HEK293 (cell line): Measurements from ENCODE around the gene NDUFC2.
A peak's percentile ranks its signal among the peaks of the same experiment; 100 is the strongest.

ENCODE experiments used
- GLI4 ChIP-seq: fragments of 450-650 bp; formaldehyde crosslinking; IDR thresholded peaks from 2 replicates; pipeline ENCODE4 v1.5.1; 2016; ENCODE audit warnings: missing biosample characterization, missing genetic modification characterization
- GLIS2 ChIP-seq: fragments of 450-650 bp; formaldehyde crosslinking; IDR thresholded peaks from 2 replicates; pipeline ENCODE4 v1.5.1; 2016; ENCODE audit warnings: missing biosample characterization, missing genetic modification characterization
- KLF10 ChIP-seq: fragments of 450-650 bp; IDR thresholded peaks from 2 replicates; pipeline ENCODE4 v1.5.1; 2018; ENCODE audit warnings: missing biosample characterization, mild to moderate bottlenecking, missing genetic modification characterization
- KLF16 ChIP-seq: fragments of 450-650 bp; formaldehyde crosslinking; IDR thresholded peaks from 2 replicates; pipeline ENCODE4 v1.5.1; 2017; ENCODE audit warnings: missing biosample characterization, missing genetic modification characterization
- SP3 ChIP-seq: fragments of 450-650 bp; formaldehyde crosslinking; IDR thresholded peaks from 2 replicates; pipeline ENCODE4 v1.5.1; 2016; ENCODE audit warnings: missing biosample characterization, missing genetic modification characterization
- SP7 ChIP-seq: fragments of 450-650 bp; formaldehyde crosslinking; IDR thresholded peaks from 2 replicates; pipeline ENCODE4 v1.5.1; 2016; ENCODE audit warnings: missing biosample characterization, missing genetic modification characterization
- YY1 ChIP-seq: fragments of 450-650 bp; formaldehyde crosslinking; IDR thresholded peaks from 2 replicates; pipeline ENCODE4 v1.5.1; 2018; ENCODE audit warnings: missing biosample characterization, missing genetic modification characterization
- ZNF112 ChIP-seq: fragments of 450-650 bp; formaldehyde crosslinking; IDR thresholded peaks from 2 replicates; pipeline ENCODE4 v1.5.0; 2017; ENCODE audit warnings: missing biosample characterization, missing genetic modification characterization
- ZNF132 ChIP-seq: fragments of 450-650 bp; formaldehyde crosslinking; IDR thresholded peaks from 2 replicates; pipeline ENCODE4 v1.5.1; 2017; ENCODE audit warnings: missing biosample characterization, missing genetic modification characterization, borderline replicate concordance
- ZNF335 ChIP-seq: fragments of 450-650 bp; formaldehyde crosslinking; conservative IDR thresholded peaks from 2 replicates; pipeline ENCODE4 v1.5.1; 2016; ENCODE audit warnings: missing biosample characterization, missing genetic modification characterization
- ZNF341 ChIP-seq: fragments of 450-650 bp; formaldehyde crosslinking; IDR thresholded peaks from 2 replicates; pipeline ENCODE4; 2016; ENCODE audit warnings: low read depth, missing biosample characterization, missing genetic modification characterization
- ZNF362 ChIP-seq: fragments of 450-650 bp; formaldehyde crosslinking; IDR thresholded peaks from 2 replicates; pipeline ENCODE4 v1.5.1; 2016; ENCODE audit warnings: missing biosample characterization, missing genetic modification characterization
- ZNF514 ChIP-seq: fragments of 450-650 bp; formaldehyde crosslinking; IDR thresholded peaks from 2 replicates; pipeline ENCODE4 v1.5.1; 2016; ENCODE audit warnings: missing biosample characterization, missing genetic modification characterization
- ZNF518A ChIP-seq: fragments of 450-650 bp; formaldehyde crosslinking; conservative IDR thresholded peaks from 2 replicates; pipeline ENCODE4 v1.5.1; 2016; ENCODE audit warnings: low read depth, missing biosample characterization, missing genetic modification characterization
- ZNF660 ChIP-seq: fragments of 450-650 bp; IDR thresholded peaks from 2 replicates; pipeline ENCODE4 v1.5.1; 2018; ENCODE audit warnings: missing biosample characterization, mild to moderate bottlenecking, missing genetic modification characterization
- ZNF677 ChIP-seq: fragments of 450-650 bp; IDR thresholded peaks from 2 replicates; pipeline ENCODE4 v1.5.0; 2018; ENCODE audit warnings: missing biosample characterization, mild to moderate bottlenecking, missing genetic modification characterization, moderate library complexity
- ZNF843 ChIP-seq: fragments of 450-650 bp; formaldehyde crosslinking; IDR thresholded peaks from 2 replicates; pipeline ENCODE4 v1.5.1; 2016; ENCODE audit warnings: missing biosample characterization, missing genetic modification characterization
- ZSCAN18 ChIP-seq: fragments of 450-650 bp; formaldehyde crosslinking; IDR thresholded peaks from 2 replicates; pipeline ENCODE4 v1.5.1; 2016; ENCODE audit warnings: missing biosample characterization, missing genetic modification characterization
- ZSCAN23 ChIP-seq: fragments of 450-650 bp; formaldehyde crosslinking; IDR thresholded peaks from 2 replicates; pipeline ENCODE4 v1.5.1; 2016; ENCODE audit warnings: missing biosample characterization, missing genetic modification characterization
- TF ChIP-seq, protein P1 (sequence below): fragments of 450-650 bp; formaldehyde crosslinking; IDR thresholded peaks from 2 replicates; pipeline ENCODE4 v1.5.1; 2016; ENCODE audit warnings: missing biosample characterization, missing genetic modification characterization
- TF ChIP-seq, protein P2 (sequence below): fragments of 450-650 bp; formaldehyde crosslinking; conservative IDR thresholded peaks from 2 replicates; pipeline ENCODE4 v1.5.1; 2016; ENCODE audit warnings: low read depth, missing biosample characterization, missing genetic modification characterization
- TF ChIP-seq, protein P3 (sequence below): fragments of 450-650 bp; formaldehyde crosslinking; IDR thresholded peaks from 2 replicates; pipeline ENCODE4 v1.5.1; 2016; ENCODE audit warnings: missing biosample characterization, missing genetic modification characterization, borderline replicate concordance

NDUFC2 gene

GRCh38 chr11:78079232-78080083, at the start of gene NDUFC2 (continued):
- TF ChIP-seq YY1 (tag by site-specific recombination) (peak; percentile 65), ZNF362 (tag by site-specific recombination) (no peak), KLF16 (tag by site-specific recombination) (peak; percentile 92), GLI4 (tag by site-specific recombination) (peak; percentile 85; the same call in 1 of the 2 replicates), ZNF677 (tag by site-specific recombination) (no peak), ZNF341 (tag by site-specific recombination) (no peak), ZNF335 (tag by site-specific recombination) (peak; percentile 76), SP7 (peak; percentile 81), ZNF112 (tag by site-specific recombination) (no peak), ZNF660 (tag by site-specific recombination) (peak; percentile 91), ZNF518A (peak; percentile 83), ZNF514 (tag by site-specific recombination) (no peak), KLF10 (tag by site-specific recombination) (0 out of 2 replicates have a peak, but pooled peaks have one; percentile 33), SP3 (tag by site-specific recombination) (peak; percentile 55; the same call in 1 of the 2 replicates), GLIS2 (tag by site-specific recombination) (no peak), ZSCAN23 (tag by site-specific recombination) (peak; percentile 51; the same call in 1 of the 2 replicates), ZNF843 (tag by site-specific recombination) (peak; percentile 35; the same call in 1 of the 2 replicates), ZNF132 (tag by site-specific recombination) (no peak), ZSCAN18 (tag by site-specific recombination) (0 out of 2 replicates have a peak, but pooled peaks have one; percentile 58)
- TF ChIP-seq, protein P1, sequence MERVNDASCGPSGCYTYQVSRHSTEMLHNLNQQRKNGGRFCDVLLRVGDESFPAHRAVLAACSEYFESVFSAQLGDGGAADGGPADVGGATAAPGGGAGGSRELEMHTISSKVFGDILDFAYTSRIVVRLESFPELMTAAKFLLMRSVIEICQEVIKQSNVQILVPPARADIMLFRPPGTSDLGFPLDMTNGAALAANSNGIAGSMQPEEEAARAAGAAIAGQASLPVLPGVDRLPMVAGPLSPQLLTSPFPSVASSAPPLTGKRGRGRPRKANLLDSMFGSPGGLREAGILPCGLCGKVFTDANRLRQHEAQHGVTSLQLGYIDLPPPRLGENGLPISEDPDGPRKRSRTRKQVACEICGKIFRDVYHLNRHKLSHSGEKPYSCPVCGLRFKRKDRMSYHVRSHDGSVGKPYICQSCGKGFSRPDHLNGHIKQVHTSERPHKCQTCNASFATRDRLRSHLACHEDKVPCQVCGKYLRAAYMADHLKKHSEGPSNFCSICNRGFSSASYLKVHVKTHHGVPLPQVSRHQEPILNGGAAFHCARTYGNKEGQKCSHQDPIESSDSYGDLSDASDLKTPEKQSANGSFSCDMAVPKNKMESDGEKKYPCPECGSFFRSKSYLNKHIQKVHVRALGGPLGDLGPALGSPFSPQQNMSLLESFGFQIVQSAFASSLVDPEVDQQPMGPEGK (tag by site-specific recombination): no peak; the same call in 1 of the 2 replicates
- TF ChIP-seq, protein P2, sequence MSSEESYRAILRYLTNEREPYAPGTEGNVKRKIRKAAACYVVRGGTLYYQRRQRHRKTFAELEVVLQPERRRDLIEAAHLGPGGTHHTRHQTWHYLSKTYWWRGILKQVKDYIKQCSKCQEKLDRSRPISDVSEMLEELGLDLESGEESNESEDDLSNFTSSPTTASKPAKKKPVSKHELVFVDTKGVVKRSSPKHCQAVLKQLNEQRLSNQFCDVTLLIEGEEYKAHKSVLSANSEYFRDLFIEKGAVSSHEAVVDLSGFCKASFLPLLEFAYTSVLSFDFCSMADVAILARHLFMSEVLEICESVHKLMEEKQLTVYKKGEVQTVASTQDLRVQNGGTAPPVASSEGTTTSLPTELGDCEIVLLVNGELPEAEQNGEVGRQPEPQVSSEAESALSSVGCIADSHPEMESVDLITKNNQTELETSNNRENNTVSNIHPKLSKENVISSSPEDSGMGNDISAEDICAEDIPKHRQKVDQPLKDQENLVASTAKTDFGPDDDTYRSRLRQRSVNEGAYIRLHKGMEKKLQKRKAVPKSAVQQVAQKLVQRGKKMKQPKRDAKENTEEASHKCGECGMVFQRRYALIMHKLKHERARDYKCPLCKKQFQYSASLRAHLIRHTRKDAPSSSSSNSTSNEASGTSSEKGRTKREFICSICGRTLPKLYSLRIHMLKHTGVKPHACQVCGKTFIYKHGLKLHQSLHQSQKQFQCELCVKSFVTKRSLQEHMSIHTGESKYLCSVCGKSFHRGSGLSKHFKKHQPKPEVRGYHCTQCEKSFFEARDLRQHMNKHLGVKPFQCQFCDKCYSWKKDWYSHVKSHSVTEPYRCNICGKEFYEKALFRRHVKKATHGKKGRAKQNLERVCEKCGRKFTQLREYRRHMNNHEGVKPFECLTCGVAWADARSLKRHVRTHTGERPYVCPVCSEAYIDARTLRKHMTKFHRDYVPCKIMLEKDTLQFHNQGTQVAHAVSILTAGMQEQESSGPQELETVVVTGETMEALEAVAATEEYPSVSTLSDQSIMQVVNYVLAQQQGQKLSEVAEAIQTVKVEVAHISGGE (tag by site-specific recombination): peak; percentile 99
- TF ChIP-seq, protein P3, sequence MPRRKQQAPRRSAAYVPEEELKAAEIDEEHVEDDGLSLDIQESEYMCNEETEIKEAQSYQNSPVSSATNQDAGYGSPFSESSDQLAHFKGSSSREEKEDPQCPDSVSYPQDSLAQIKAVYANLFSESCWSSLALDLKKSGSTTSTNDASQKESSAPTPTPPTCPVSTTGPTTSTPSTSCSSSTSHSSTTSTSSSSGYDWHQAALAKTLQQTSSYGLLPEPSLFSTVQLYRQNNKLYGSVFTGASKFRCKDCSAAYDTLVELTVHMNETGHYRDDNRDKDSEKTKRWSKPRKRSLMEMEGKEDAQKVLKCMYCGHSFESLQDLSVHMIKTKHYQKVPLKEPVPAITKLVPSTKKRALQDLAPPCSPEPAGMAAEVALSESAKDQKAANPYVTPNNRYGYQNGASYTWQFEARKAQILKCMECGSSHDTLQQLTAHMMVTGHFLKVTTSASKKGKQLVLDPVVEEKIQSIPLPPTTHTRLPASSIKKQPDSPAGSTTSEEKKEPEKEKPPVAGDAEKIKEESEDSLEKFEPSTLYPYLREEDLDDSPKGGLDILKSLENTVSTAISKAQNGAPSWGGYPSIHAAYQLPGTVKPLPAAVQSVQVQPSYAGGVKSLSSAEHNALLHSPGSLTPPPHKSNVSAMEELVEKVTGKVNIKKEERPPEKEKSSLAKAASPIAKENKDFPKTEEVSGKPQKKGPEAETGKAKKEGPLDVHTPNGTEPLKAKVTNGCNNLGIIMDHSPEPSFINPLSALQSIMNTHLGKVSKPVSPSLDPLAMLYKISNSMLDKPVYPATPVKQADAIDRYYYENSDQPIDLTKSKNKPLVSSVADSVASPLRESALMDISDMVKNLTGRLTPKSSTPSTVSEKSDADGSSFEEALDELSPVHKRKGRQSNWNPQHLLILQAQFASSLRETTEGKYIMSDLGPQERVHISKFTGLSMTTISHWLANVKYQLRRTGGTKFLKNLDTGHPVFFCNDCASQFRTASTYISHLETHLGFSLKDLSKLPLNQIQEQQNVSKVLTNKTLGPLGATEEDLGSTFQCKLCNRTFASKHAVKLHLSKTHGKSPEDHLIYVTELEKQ (tag by site-specific recombination): peak; percentile 71
